Mucosa of rectum (tissue), 2 donors: Measurements from ENCODE around the gene CXCR3.
"Not testable (repeated sequence)": the region's sequence is repeated elsewhere in the genome, so short reads cannot be mapped to it uniquely, and the experiment has no call there.

Source experiments
- H3K27ac ChIP-seq, 2 donors: one replicate each; pipeline ENCODE4 v1.7.0; 2013; ENCODE audit warnings: inconsistent platforms in 2 of 2, low read depth in 2 of 2, low read length in 2 of 2
- H3K27me3 ChIP-seq, 2 donors: one replicate each; pipeline ENCODE4 v1.7.0; 2013; ENCODE audit warnings: low read length in 2 of 2; ENCODE audit not compliant: control insufficient read depth in 2 of 2, insufficient read depth in 2 of 2
- H3K36me3 ChIP-seq, 2 donors: one replicate each; pipeline ENCODE4 v1.7.0; 2013; ENCODE audit warnings: low read length in 2 of 2; ENCODE audit not compliant: control insufficient read depth in 2 of 2, insufficient read depth in 2 of 2
- H3K4me1 ChIP-seq, 2 donors: one replicate each; pipeline ENCODE4 v1.7.0; 2013; ENCODE audit warnings: low read length in 2 of 2, mild to moderate bottlenecking in 1 of 2; ENCODE audit not compliant: control insufficient read depth in 2 of 2, insufficient read depth in 2 of 2
- H3K4me3 ChIP-seq, 2 donors: one replicate each; pipeline ENCODE4 v1.7.0; 2013; ENCODE audit warnings: low read length in 2 of 2
- H3K9ac ChIP-seq, 2 donors: one replicate each; pipeline ENCODE4 v1.7.0; 2013; ENCODE audit warnings: low read length in 2 of 2, low read depth in 1 of 2, mild to moderate bottlenecking in 1 of 2
- H3K9me3 ChIP-seq, 2 donors: one replicate each; pipeline ENCODE4 v1.7.0; 2013; ENCODE audit warnings: low read length in 2 of 2; ENCODE audit not compliant: control insufficient read depth in 2 of 2
- donor health status: healthy.
- donor health status: Normal muscosa, but diverticular disease.

Gene CXCR3

GRCh38 chrX:71599965-71600364 is 18.3 kb downstream of the CXCR3 start:
- H3K36me3 ChIP-seq = peaks cover 8 to 17% of the 10 kb centered on the region in 2 donors
- H3K27me3 ChIP-seq = no peaks in the 10 kb centered on the region
- H3K4me1 ChIP-seq = no peaks in the 10 kb centered on the region
- H3K27ac ChIP-seq = no peak overlapping the region
- H3K9me3 ChIP-seq = no peaks in the 10 kb centered on the region
- no peak overlapping the region for H3K9ac ChIP-seq
- no peak overlapping the region for H3K4me3 ChIP-seq

- H3K9ac ChIP-seq, H3K27me3 ChIP-seq, H3K4me1 ChIP-seq, H3K9me3 ChIP-seq, H3K27ac ChIP-seq, H3K4me3 ChIP-seq, H3K36me3 ChIP-seq: not testable (repeated sequence)
Measured at GRCh38 chrX:71593210-71593609, 25.1 kb downstream of the CXCR3 start.

GRCh38 chrX:71586929-71587328 is 31.4 kb downstream of the CXCR3 start:
- Histone ChIP-seq H3K27ac (no peak overlapping the region), H3K27me3 (no peaks in the 10 kb centered on the region), H3K9ac (no peak overlapping the region), H3K9me3 (no peaks in the 10 kb centered on the region), H3K4me3 (no peak overlapping the region), H3K36me3 (no peaks in the 10 kb centered on the region), H3K4me1 (no peaks in the 10 kb centered on the region)

- Histone ChIP-seq H3K4me1 (no peaks in the 10 kb centered on the region), H3K27ac (no peak overlapping the region), H3K9ac (no peak overlapping the region), H3K27me3 (no peaks in the 10 kb centered on the region), H3K36me3 (peaks cover 0 to 6% of the 10 kb centered on the region in 2 donors), H3K4me3 (no peak overlapping the region), H3K9me3 (no peaks in the 10 kb centered on the region)
Measured at GRCh38 chrX:71581210-71581609, 37.1 kb downstream of the CXCR3 start.

GRCh38 chrX:71579990-71580380 is 38.3 kb downstream of the CXCR3 start:
- no peak overlapping the region for H3K4me3 ChIP-seq
- H3K27ac ChIP-seq = no peak overlapping the region
- H3K9ac ChIP-seq = no peak overlapping the region
- H3K4me1 ChIP-seq = no peaks in the 10 kb centered on the region
- H3K9me3 ChIP-seq = no peaks in the 10 kb centered on the region
- no peaks in the 10 kb centered on the region for H3K27me3 ChIP-seq
- peaks cover 0 to 11% of the 10 kb centered on the region in 2 donors for H3K36me3 ChIP-seq

- no peak overlapping the region for H3K27ac ChIP-seq
- H3K9me3 ChIP-seq = no peaks in the 10 kb centered on the region
- H3K4me3 ChIP-seq = no peak overlapping the region
- no peaks in the 10 kb centered on the region for H3K27me3 ChIP-seq
- peaks cover 0 to 13% of the 10 kb centered on the region in 2 donors for H3K36me3 ChIP-seq
- H3K9ac ChIP-seq = no peak overlapping the region
- H3K4me1 ChIP-seq = no peaks in the 10 kb centered on the region
Measured at GRCh38 chrX:71579136-71579989, 38.9 kb downstream of the CXCR3 start.

GRCh38 chrX:71578253-71579135 is 39.8 kb downstream of the CXCR3 start, which contains the start of gene GCNA:
Gene GCNA, plus strand, starts transcription at chrX:71578437. Its CDS starts 2,385 bp downstream, at chrX:71580822.
- no peak within 1 kb of the TSS for H3K9ac ChIP-seq
- H3K4me1 ChIP-seq = no peaks in the 10 kb centered on the region
- no peak within 1 kb of the TSS for H3K4me3 ChIP-seq
- H3K27ac ChIP-seq = no peak within 1 kb of the TSS
- H3K27me3 ChIP-seq = no peaks in the 10 kb centered on the region
- H3K36me3 ChIP-seq = peaks cover 5 to 20% of the 10 kb centered on the region in 2 donors
- no peaks in the 10 kb centered on the region for H3K9me3 ChIP-seq

- no peak overlapping the region for H3K9ac ChIP-seq
- H3K27me3 ChIP-seq = no peaks in the 10 kb centered on the region
- H3K27ac ChIP-seq = no peak overlapping the region
- H3K4me1 ChIP-seq = no peaks in the 10 kb centered on the region
- no peaks in the 10 kb centered on the region for H3K9me3 ChIP-seq
- H3K4me3 ChIP-seq = no peak overlapping the region
- H3K36me3 ChIP-seq = peaks cover 9 to 23% of the 10 kb centered on the region in 2 donors
Measured at GRCh38 chrX:71577682-71578081, 40.6 kb downstream of the CXCR3 start.

- Histone ChIP-seq H3K4me1 (no peaks in the 10 kb centered on the region), H3K9me3 (no peaks in the 10 kb centered on the region), H3K27ac (no peak overlapping the region), H3K4me3 (no peak overlapping the region), H3K9ac (no peak overlapping the region), H3K27me3 (no peaks in the 10 kb centered on the region), H3K36me3 (peaks cover 13 to 23% of the 10 kb centered on the region in 2 donors)
Measured at GRCh38 chrX:71573590-71573989, 44.7 kb downstream of the CXCR3 start.

- not testable (repeated sequence) for H3K27me3 ChIP-seq, H3K4me1 ChIP-seq, H3K27ac ChIP-seq, H3K9ac ChIP-seq, H3K4me3 ChIP-seq, H3K9me3 ChIP-seq
- H3K36me3 ChIP-seq = peaks cover 18 to 30% of the 10 kb centered on the region in 2 donors
Measured at GRCh38 chrX:71571390-71571789, 46.9 kb downstream of the CXCR3 start.
